ENCODE results near the gene SPARCL1.

SPARCL1 gene

DNA sequence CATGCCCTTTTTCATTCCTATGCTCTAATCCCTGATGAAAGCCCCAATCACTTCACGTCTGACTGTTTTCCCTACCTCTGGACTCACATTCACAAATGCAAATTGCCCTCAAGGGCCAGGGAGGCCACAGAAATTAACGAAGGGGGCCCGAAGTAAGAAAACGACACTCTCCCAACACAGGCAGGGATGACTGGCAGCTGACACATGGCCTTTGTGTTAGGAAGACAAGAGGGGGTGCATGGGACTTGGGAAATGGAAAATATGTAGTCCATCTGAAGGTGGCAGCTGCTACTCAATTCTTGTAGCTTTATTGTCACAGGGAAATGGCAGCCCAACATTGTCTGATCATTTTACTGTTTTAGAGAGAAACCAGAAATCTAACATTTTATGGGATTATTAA lies 12.3 kb upstream of the SPARCL1 start:
- DNase-seq (ENCODE audit: low spot score) = no peak

DNA sequence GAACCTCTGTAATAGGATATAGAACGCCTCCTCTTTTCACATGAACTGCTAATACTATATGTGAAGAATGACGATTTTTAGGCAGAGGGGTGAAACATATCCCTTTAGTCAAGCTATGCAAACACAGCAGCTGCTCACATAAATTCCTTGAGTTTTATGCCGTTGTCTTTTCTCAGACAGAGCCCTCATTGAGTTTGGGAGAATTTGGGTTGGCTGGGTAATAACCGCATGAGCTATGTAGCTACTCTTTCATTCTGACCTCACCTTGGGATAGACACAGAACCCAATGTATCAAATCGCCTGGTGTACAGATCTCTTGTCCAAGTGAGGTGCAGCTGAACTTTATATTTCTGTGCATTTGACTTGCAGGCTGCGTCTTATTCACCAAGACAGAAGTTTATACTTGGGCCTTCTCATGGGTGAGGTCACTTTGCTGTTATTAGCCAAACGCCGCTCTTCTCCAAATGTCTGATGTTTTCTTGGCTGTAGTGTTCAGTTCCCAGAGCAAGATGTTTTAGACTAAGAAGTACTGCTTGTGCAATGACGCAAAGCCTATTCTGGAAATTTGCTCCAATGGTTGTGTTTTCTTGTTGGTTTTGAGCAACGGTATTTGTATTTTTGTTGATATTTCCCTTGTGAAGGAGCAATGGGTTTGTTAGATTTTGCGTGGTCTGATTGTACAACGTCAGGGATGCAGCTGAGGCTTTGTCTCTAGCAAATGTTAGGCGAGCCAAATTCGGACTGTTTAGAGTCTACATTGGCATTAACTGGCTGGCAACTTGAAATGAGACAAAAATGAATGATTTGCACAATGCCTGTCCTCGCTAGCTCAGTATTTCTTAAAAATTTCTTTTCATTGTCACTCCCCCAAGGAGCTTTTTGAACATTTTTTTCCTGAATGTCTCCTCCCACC lies 11.2 kb upstream of the SPARCL1 start:
- DNase-seq (ENCODE audit: low spot score) = no peak

DNA sequence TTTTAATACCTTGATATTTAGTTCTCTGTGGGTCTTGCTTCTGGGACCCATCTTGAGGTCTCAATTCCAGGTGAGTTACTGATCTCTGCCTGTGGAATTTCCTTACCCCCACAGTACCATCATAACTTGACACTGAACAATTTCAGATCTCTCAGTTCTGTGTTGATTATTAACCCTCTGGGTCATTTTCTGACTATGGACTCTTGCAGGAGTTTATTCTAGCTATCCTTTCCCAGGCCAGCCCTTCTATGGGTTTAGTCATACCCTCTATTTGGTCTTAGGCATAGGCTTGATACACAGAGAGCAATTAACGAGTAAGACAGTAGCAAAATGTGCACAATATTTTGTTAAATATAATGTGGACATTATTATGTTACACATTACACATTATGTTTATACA lies 3.7 kb upstream of the SPARCL1 start:
- no peak for DNase-seq (ENCODE audit: low spot score)

DNA sequence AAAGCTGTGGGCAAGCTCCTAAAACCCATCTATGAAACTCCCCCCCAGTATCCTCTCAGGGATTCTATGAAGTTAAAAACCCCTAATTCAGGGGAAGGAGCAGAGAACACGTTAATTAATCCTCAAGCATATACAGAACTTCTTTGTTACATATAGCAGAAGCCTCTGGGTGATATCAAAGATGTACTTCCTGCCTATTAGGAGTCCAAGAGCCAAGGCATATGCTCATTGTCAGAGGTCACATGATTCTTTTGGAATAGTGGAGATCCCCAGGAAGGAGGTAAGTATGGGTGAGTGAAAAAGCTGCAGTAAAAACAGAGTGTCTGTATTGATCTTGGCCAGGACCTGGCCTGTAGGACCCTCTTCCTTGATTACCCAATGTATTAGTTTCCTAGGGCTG lies 2.9 kb upstream of the SPARCL1 start:
- DNase-seq (ENCODE audit: low spot score) = no peak

DNA sequence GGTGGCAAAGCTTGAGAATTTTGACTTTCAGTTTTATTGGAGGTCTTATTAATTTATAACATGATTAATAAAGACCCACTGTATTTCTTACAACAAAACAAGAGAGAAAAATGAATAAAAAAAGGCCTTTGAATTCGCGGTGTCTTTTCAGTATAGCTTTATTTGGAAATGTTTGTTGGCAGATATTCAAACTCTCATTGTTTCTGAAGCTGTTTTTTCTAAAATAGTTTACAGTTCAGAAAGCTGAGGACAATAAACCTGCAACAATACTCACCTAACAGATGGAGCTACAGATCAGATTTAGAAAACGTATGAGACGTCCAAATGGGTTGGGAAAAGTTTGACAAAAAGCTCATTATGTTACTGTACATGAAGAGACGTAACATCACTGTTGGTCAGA lies 2.4 kb upstream of the SPARCL1 start:
- DNase-seq (ENCODE audit: low spot score) = no peak

DNA sequence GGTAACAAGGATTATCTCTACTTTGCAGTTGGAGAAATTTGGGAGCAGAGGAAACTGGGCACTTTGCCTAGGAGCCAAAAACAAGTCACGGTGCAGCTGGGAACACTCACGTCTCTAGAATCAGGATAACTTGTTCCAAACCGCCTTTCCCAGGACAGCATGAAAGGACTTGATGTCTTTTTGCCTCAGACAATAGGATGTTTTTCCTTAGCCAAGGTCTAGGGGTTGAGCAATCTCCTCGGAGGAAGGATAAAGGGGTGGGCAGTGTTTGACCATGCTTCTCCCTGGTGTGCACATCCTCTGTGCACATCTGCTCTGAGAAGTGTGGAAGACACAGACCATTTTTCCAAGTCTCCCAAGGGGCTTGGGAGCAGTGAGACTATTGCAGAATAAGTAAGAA lies 1.7 kb upstream of the SPARCL1 start:
- no peak for DNase-seq (ENCODE audit: low spot score)

DNA sequence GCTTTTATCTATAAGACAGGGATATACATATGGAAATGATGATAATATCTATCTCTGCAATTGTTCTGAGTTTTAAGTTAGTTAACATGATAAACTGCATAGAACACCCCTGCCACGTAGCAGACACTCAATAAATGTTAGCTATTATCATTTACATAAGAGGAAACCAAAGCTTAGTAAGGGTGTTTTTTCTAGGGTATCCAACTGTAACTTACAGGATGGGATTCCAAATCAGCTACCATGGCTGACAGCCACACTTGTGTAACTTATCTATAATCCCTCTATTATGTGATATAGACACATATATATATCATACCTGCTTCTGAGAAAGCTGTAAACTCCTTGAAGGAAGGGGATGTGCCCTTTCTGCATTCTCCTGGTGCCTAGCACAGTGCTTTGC lies 1.1 kb upstream of the SPARCL1 start:
- DNase-seq (ENCODE audit: low spot score) = no peak

DNA sequence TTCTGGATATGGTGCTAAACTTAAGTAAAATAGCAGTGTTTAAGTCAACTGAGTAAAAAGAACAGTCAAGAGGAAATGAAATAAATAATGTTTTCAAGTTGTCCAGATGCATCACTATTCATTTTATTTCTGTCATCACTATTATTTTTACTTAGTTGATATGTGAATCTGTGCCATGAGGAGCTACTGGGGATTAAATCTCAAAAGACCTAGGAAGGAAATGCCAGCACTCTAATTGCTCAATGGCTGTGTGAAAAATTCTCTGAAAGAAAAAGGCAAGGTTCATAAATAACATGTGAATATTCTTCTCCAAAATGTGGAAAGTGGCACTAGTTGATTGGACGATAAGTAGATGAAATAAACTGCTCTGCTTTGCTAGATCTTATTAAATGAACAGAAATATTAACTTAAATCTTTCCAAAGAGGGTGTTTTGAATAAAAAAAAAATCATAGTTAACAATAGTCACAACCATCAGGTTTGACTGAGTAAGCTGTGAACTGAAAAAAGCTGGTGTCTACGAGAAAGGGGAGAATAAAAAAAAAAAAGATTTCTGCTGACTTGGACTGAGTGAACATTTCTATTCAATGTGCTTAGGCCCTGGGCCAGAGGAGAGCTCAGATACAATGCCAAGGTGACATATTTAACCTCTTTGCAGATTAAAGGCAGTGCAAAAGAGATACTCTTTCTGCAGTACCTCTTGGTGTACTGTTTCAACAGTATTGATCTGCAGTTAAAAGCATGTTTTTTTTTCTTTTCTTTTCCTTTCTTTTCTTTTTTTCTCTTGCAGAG lies 1.6 kb downstream of the SPARCL1 start:
- no peak for DNase-seq (ENCODE audit: low spot score)

DNA sequence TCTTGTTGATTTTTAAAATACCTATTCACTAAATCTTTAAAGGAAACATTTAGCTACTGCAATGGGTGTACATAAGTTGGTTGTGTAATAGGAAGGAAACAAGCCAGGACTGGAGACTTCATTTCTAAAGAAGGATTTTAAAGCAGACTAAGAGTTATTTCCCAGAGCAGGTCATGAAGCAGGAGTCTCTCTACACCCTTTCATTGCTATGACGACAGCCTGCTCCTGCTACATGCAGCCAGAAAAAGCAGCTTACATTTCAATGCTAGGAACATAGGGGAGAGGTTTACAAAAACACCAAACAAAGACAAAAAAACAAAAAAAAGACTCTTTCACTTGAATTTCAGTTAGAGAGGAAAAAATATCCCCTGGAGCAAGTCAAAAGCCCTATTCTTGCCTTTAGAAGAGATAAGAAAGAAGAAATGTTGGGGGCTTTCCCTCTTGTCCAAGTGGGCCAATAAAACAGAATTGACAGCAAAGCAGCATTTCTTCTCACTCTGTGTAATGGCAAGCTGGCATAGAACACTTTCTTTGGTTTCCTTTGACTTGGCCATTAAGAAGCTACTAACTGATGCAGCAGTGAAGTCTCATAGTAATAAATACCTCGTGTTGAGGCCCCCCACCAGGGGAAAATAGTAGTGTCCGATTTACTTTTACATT lies 3.4 kb downstream of the SPARCL1 start:
- DNase-seq (ENCODE audit: low spot score) = no peak

DNA sequence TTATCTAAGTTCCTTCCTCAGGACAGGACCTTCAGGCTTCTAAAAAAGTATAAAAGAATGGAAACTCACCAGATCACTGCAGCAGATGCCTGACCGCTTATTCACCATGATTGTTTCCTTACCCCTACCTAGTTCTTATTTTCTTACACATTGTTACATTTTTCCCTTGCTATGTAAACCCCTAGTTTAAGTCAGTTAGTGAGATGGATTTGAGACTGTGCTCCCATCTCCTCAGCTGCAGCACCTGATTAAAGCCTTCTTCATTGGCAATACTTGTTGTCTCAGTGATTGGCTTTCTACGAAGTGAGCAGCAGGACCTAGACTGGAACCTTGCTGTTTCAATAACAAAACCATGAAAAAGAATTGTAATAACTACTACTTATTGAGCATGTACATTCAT lies 4.7 kb downstream of the SPARCL1 start:
- no peak for DNase-seq (ENCODE audit: low spot score)

DNA sequence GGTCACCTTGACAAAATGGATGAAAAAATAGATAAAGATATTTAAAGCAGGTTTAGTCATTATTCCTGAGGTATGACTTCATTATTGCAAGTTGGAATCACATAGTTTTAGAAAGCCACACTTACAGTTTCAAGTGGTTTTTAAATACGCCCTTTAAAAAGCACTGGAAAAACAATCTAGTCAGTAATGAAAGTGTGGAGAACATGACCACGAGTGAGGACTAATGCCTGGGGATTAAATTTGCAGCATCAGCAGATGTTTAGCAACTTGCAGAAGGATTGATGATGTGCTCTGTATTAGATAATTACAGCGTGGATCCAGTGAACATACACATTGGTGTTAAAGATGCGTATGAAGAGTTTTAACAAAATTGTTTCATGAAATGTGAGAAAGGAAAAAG lies 5.9 kb downstream of the SPARCL1 start:
- DNase-seq (ENCODE audit: low spot score) = no peak

DNA sequence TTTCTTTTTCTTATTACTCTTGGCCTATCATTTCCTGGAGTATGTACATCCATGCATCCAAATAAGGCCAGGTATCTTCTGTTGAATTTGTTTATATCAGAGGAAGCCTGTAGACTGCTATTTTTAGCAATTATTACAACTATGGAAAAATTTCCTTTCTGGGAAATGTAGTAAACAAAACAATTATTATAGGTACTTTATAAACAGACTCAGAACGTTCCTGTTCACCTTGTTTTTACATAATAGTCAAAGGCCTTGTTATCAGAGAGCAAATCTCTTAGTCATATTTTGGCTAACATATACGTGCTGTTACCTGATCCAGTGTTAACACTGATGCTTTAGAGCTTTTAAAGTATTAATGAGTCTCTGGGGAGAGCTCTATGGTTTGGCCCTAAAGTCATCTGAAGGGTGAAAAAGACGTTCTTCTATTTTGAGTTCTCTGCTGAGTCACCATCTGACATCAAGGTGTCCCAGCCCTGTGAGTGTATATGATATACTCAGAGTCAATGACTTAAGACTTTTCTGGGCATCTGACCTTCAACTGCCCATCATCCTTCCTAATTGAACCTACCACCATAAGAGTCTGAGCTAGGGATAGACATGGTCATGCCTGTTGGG lies 7.3 kb downstream of the SPARCL1 start:
- no peak for DNase-seq (ENCODE audit: low spot score)

DNA sequence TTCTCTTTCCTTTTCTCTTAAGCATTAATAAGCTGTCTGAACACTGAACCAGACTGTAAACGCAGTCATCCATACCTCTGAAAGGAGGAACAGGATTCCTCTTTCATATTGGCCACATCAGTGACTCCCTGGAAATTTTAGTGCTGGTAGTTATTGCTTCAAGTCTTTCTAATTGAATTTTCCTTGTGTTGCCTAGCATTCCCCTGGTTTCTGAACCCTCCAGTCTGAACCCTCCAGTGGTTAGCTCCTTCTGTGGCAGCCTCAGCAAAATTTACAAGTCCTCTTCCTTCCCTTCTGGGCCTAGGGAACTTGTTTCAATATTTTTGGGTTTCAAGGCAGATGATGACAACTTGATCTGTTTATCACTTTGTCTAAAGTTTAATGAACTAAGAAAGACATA lies 7.9 kb downstream of the SPARCL1 start:
- no peak for DNase-seq (ENCODE audit: low spot score)

DNA sequence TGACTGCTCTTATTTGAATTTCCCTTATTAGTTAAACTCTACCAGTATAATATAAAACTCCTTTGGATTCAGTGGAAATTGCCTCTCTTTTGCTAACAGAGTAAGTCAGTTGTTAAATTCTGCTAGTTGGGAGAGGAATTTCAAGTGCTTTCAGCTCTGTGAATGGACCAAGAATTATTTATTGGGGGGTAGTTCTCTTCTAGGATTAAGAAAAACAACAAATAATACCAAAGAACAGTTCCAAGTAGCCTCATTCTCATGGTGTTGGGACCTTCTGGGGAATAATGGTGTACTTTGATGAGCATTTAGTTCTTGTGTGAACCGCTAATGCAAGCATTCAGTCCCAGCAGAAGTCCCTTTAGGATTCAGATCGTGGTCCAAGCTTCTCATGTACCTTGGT lies 11.6 kb downstream of the SPARCL1 start:
- DNase-seq (ENCODE audit: low spot score) = no peak

DNA sequence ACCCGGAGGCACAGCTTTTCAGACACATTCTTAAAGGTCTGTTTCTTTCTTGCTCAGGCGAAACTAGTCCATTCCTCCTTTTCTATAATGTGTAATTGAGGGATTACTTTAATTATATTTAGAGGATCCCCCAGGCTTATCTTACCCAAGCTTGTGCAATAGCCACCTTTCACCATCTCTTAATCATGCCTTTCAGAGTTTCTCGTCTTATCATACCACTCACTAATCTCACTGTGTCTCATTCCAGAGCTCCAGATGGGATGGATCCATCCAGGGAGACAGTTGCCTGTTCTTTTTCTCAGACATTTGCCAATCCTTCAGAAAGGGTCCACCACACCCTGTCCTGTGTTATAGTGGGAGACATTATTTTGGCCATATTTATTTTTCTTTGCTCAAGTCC lies 12.5 kb downstream of the SPARCL1 start:
- no peak for DNase-seq (ENCODE audit: low spot score)

DNA sequence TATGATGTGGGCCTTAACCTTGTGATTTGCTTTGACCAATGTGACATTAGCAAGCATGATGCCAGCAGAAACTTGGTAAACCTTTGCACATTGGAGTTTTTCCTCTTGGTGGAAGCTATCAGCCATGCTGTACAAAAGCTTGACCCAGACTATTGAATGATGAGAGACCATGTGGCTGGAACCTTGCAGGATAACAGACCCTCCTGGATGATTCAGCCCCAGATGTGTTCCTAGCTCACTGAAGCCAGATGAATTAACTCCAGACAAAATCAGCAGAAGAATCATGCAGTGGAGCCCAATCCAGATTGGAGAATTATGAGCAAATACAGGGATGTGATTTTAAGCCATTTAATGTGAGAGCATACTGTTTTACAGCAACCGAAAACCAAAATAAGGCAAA lies 16.8 kb downstream of the SPARCL1 start:
- DNase-seq (ENCODE audit: low spot score) = no peak

DNA sequence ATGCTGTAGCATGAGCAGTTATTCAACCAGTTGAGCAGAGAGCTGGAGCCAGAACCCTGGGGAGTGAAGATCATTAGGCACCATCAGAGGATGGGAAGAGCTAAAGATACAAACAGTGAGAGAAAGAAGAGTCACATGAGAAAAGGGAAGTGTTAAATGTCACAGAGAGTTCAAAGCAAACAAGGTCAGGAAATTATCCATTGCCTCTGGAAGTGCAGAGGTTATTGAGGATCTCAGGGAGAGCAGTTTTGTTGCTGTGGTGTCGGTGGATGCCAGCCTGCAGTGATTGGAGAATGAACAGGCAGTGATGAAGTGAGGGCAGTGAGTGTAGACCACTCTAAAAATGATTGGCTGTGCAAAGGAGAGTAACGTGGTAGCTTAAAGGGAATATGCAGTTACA lies 17.7 kb downstream of the SPARCL1 start:
- DNase-seq (ENCODE audit: low spot score) = no peak

DNA sequence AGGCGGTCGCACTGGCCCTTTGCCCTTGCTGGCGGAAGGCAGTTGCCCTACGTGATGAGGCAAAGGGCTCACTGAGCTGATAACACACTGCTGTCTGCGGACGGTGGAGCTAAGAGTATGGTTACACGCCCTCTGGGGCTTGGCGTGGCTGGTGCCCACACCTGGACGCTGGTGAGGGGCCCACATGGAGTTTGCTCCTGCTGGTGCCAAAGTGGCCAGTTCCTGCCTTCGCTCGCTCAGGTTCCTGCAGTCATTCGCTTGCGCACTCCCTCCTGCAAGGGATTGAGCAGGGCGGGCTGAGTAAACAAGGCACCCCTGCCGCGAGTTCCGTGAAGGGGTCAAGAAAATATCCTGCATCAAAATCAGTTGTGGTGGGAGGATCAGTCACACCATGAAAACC lies 18.4 kb downstream of the SPARCL1 start:
- no peak for DNase-seq (ENCODE audit: low spot score)

DNA sequence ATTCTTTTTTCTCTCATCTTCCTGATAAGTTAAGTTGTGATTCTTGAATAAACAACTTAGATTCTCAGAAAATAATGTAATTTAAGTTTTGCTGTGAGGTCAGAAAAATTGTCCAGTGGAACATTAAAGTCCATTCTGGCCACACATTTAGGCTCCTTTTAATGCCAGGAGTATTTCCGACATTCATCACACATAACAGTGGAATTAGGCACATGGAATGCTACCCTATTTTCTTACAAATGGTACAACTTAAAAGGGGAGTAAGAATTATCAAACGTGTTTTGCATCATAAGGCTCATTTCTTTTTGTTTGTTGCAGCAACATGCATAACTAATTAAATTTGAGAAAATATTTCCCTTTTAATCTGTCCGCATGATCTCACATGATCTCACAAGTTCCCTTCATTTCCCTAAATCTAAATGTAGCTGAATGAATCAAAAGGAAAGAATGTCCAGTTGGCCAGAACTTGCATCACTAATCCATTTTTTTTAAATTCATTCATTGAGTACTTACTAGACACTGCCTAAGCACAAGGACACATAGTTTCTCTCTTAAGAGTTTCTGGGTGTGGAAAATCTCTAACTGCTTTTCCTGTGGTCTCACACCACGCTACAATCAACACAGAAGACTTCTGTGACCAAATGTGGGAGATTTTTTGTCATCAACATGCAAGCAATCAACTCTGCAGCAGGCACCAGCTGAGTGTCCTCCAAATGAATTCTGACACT lies 22.0 kb downstream of the SPARCL1 start:
- DNase-seq (ENCODE audit: low spot score) = no peak

DNA sequence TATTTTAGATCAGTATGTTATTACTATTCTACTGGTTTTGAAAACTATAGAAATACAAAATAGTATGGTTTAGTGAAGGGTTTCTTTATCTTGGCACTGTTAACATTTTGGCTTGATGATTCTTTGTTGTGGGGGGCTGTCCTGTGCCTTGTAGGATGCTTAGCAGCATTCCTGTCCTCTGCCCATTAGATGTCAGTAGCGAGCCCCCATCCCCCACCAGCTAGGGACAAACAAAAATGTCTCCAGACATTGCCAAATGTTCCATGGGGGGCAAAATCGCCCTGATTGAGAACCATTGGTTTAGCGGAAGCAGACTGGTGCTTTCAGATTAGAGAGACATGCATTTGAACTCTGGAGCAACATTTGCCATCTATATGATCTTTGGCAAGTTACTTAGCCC lies 23.3 kb downstream of the SPARCL1 start:
- DNase-seq (ENCODE audit: low spot score) = no peak

DNA sequence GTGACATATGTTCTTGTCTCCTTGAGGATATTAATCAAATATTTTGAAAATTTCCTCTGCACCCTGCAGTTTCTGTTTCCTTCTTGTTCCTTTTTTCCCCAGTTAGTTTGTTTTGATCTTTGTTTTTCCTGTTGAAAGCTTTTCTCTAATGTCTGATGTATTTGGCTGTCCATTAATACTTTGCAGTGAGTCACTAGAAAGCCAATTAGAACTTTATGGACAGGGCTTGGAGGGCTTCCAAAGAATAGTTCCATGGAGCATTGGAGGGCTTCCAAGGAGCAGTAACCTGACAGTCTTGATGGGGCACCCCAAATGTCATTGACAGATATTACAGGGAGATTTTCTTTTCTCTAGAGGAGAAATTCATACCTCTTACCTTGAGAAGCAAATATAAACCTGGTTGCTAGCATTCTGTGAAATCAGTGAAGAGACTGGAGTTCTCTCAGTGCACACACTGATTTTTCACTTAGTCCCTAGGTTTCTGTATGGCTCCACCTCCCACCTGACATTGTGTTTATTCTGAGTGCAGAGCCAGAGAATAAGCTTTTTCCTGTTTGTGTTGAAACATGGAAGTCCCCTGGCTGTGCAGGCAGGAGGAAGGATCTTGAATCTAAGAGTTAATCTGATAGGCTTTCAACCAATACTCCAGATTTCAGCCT lies 26.5 kb downstream of the SPARCL1 start:
- DNase-seq (ENCODE audit: low spot score) = no peak
